OCI-LY1 (cell line): Measurements from ENCODE around the gene ELP2.

Experiments
- H2AFZ ChIP-seq: fragments of 200-600 bp; sonication (generic), shearing (Covaris generic); 2 replicates; pipeline ENCODE4 v1.6.0; 2014; ENCODE audit warnings: antibody characterized with exemption, mild to moderate bottlenecking, low read length
- H3F3A ChIP-seq: fragments of 200-600 bp; sonication (generic), shearing (Covaris generic); 2 replicates; pipeline ENCODE4 v1.6.0; 2014; ENCODE audit warnings: mild to moderate bottlenecking, antibody characterized with exemption, low read length, moderate library complexity; ENCODE audit not compliant: insufficient read depth
- H3K27ac ChIP-seq: fragments of 200-600 bp; sonication (generic); 2 replicates; pipeline ENCODE4 v1.5.1; 2014; ENCODE audit warnings: low read length, mixed run types, mild to moderate bottlenecking, low read depth; ENCODE audit not compliant: poor library complexity, severe bottlenecking
- H3K27me3 ChIP-seq: fragments of 200-600 bp; sonication (generic); 2 replicates; pipeline ENCODE4 v1.6.0; 2014; ENCODE audit warnings: antibody characterized with exemption, mild to moderate bottlenecking, low read length, moderate library complexity; ENCODE audit not compliant: insufficient read depth
- H3K36me3 ChIP-seq: fragments of 200-600 bp; sonication (generic); 2 replicates; pipeline ENCODE4 v1.6.1; 2014; ENCODE audit warnings: mild to moderate bottlenecking, antibody characterized with exemption, low read length, moderate library complexity, mixed read lengths; ENCODE audit not compliant: insufficient read depth
- H3K4me1 ChIP-seq: fragments of 200-600 bp; sonication (generic); 2 replicates; pipeline ENCODE4 v1.5.1; 2014; ENCODE audit warnings: mild to moderate bottlenecking, low read length, moderate library complexity; ENCODE audit not compliant: insufficient read depth, severe bottlenecking
- H3K4me2 ChIP-seq: fragments of 200-600 bp; sonication (generic), shearing (Covaris generic); 2 replicates; pipeline ENCODE4 v1.6.1; 2014; ENCODE audit warnings: low read length
- H3K4me3 ChIP-seq: fragments of 200-600 bp; sonication (generic); 2 replicates; pipeline ENCODE4 v1.5.1; 2014; ENCODE audit warnings: low read length, low read depth, mild to moderate bottlenecking, mixed read lengths; ENCODE audit not compliant: poor library complexity, severe bottlenecking
- H3K79me2 ChIP-seq: fragments of 200-600 bp; shearing (Covaris generic); 2 replicates; pipeline ENCODE4 v1.6.1; 2016; ENCODE audit warnings: mixed run types, low read length, mixed read lengths; ENCODE audit not compliant: insufficient read depth
- H3K9ac ChIP-seq: fragments of 200-600 bp; sonication (generic), shearing (Covaris generic); 2 replicates; pipeline ENCODE4 v1.6.1; 2014; ENCODE audit warnings: mild to moderate bottlenecking, low read length, mixed read lengths
- H3K9me2 ChIP-seq: fragments of 200-600 bp; sonication (generic), shearing (Covaris generic); 2 replicates; pipeline ENCODE4 v1.6.1; 2014; ENCODE audit warnings: low read depth, mild to moderate bottlenecking, low read length, mixed read lengths
- H3K9me3 ChIP-seq: fragments of 200-600 bp; shearing (Covaris generic); 2 replicates; pipeline ENCODE4 v1.6.1; 2014; ENCODE audit warnings: low read length, mixed read lengths
- H4K20me1 ChIP-seq: fragments of 200-600 bp; sonication (generic), shearing (Covaris generic); 2 replicates; pipeline ENCODE4 v1.6.0; 2016; ENCODE audit warnings: mild to moderate bottlenecking, low read length; ENCODE audit not compliant: insufficient read depth
- EZH2 ChIP-seq: fragments of 200-600 bp; sonication (generic), shearing (Covaris generic); IDR thresholded peaks from 2 replicates; pipeline ENCODE4 v1.8.0; 2017; ENCODE audit warnings: borderline replicate concordance, mixed run types, mild to moderate bottlenecking, antibody characterized with exemption, low read length, moderate library complexity, mixed read lengths
- TF ChIP-seq, protein P1 (sequence below): fragments of 200-600 bp; sonication (generic), shearing (Covaris generic); IDR thresholded peaks from 2 replicates; pipeline ENCODE4 v1.5.1; 2017; ENCODE audit warnings: mild to moderate bottlenecking, antibody characterized with exemption, low read length, moderate library complexity, mixed read lengths

The ELP2 gene

GRCh38 chr18:36169938-36170337, 40.2 kb downstream of the ELP2 start:
- no peaks in the 10 kb centered on the region for H3K4me1 ChIP-seq
- H2AFZ ChIP-seq, result no peak overlapping the region
- TF ChIP-seq, protein P1, sequence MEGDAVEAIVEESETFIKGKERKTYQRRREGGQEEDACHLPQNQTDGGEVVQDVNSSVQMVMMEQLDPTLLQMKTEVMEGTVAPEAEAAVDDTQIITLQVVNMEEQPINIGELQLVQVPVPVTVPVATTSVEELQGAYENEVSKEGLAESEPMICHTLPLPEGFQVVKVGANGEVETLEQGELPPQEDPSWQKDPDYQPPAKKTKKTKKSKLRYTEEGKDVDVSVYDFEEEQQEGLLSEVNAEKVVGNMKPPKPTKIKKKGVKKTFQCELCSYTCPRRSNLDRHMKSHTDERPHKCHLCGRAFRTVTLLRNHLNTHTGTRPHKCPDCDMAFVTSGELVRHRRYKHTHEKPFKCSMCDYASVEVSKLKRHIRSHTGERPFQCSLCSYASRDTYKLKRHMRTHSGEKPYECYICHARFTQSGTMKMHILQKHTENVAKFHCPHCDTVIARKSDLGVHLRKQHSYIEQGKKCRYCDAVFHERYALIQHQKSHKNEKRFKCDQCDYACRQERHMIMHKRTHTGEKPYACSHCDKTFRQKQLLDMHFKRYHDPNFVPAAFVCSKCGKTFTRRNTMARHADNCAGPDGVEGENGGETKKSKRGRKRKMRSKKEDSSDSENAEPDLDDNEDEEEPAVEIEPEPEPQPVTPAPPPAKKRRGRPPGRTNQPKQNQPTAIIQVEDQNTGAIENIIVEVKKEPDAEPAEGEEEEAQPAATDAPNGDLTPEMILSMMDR, result no peak
- TF ChIP-seq EZH2, result no peak
- H3K79me2 ChIP-seq, result no peaks in the 10 kb centered on the region
- no peaks in the 10 kb centered on the region for H3K9me2 ChIP-seq
- H3K4me2 ChIP-seq, result no peak overlapping the region
- no peaks in the 10 kb centered on the region for H4K20me1 ChIP-seq
- H3K27ac ChIP-seq, result no peak overlapping the region
- H3K9ac ChIP-seq, result no peak overlapping the region
- H3K36me3 ChIP-seq, result peaks cover 85% of the 10 kb centered on the region
- no peak overlapping the region for H3K4me3 ChIP-seq
- no peaks in the 10 kb centered on the region for H3F3A ChIP-seq
- no peaks in the 10 kb centered on the region for H3K9me3 ChIP-seq
- no peaks in the 10 kb centered on the region for H3K27me3 ChIP-seq

- Histone ChIP-seq H3K9me2 (no peaks in the 10 kb centered on the region), H3K36me3 (peaks cover 70% of the 10 kb centered on the region), H2AFZ (no peak overlapping the region), H3K9me3 (no peaks in the 10 kb centered on the region), H3K9ac (no peak overlapping the region), H3K4me2 (no peak overlapping the region), H3K4me1 (no peaks in the 10 kb centered on the region), H4K20me1 (no peaks in the 10 kb centered on the region), H3K4me3 (no peak overlapping the region), H3F3A (no peaks in the 10 kb centered on the region; the same call in 1 of the 2 replicates), H3K79me2 (no peaks in the 10 kb centered on the region), H3K27ac (no peak overlapping the region), H3K27me3 (no peaks in the 10 kb centered on the region)
- TF ChIP-seq, protein P1, result no peak
- no peak for TF ChIP-seq EZH2
These were observed 45.8 kb downstream of the ELP2 start for GRCh38 chr18:36175481-36175880.

- Histone ChIP-seq H3K9ac (no peak overlapping the region), H3K4me1 (no peaks in the 10 kb centered on the region), H3K27ac (no peak overlapping the region), H4K20me1 (no peaks in the 10 kb centered on the region), H3K9me3 (no peaks in the 10 kb centered on the region), H3K4me2 (no peak overlapping the region), H3K9me2 (no peaks in the 10 kb centered on the region), H3K27me3 (no peaks in the 10 kb centered on the region), H2AFZ (no peak overlapping the region), H3K79me2 (no peaks in the 10 kb centered on the region), H3K4me3 (no peak overlapping the region), H3F3A (no peaks in the 10 kb centered on the region; the same call in 1 of the 2 replicates), H3K36me3 (peaks cover 63% of the 10 kb centered on the region)
- TF ChIP-seq, protein P1, result no peak
- TF ChIP-seq EZH2, result no peak
These were observed 46.5 kb downstream of the ELP2 start for GRCh38 chr18:36176177-36176584.
